ENCODE data around the gene REPIN1. TPM values are rescaled to one million over a fixed set of nuclear protein-coding genes. Genes with fewer than 3 reads are reported as not detected.

The REPIN1 gene
- total and polyA plus RNA-seq, 2 donors from 2014 or later: 53.7 to 95.8 TPM

DNA sequence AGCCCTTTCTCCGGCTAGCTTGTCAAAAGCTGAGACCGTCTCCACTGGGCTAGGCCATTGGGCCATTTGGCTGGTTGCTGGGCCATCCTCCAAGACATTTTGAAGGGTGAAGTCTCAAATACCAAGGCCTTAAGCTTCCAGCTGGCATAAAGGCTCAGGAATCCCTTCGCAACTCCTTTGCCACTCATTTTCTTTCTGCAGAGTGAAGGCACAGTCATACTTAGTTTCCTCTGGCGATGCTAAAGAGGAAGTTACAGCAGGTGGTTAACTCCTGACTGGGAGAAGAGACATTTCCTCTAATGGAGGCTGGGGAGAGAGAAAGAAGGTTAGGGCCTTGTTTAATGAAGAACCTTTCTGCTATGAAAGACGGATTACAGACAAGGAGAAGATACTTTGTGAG lies 4.8 kb upstream of the REPIN1 start:
- H3K9ac ChIP-seq (ENCODE audit: low read length in 3 of 3): no peak overlapping the region
- no peak overlapping the region for H3K4me3 ChIP-seq (ENCODE audit: low read length in 3 of 3)
- TF ChIP-seq, protein P1, sequence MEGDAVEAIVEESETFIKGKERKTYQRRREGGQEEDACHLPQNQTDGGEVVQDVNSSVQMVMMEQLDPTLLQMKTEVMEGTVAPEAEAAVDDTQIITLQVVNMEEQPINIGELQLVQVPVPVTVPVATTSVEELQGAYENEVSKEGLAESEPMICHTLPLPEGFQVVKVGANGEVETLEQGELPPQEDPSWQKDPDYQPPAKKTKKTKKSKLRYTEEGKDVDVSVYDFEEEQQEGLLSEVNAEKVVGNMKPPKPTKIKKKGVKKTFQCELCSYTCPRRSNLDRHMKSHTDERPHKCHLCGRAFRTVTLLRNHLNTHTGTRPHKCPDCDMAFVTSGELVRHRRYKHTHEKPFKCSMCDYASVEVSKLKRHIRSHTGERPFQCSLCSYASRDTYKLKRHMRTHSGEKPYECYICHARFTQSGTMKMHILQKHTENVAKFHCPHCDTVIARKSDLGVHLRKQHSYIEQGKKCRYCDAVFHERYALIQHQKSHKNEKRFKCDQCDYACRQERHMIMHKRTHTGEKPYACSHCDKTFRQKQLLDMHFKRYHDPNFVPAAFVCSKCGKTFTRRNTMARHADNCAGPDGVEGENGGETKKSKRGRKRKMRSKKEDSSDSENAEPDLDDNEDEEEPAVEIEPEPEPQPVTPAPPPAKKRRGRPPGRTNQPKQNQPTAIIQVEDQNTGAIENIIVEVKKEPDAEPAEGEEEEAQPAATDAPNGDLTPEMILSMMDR (IDR thresholded peaks at IDR 0.05; ENCODE audit: borderline replicate concordance, extremely low read depth, insufficient read depth): no peak
- H3K27me3 ChIP-seq (ENCODE audit: control insufficient read depth, insufficient read depth, low read length): no peaks in the 10 kb centered on the region
- H3K27ac ChIP-seq (ENCODE audit: low read depth in 2 of 2, low read length in 2 of 2): no peak overlapping the region
- FAIRE-seq: no peak
- DNase-seq: no peak
- intact Hi-C loops (cut with DNase I): no loop called here
- H3K36me3 ChIP-seq (ENCODE audit: control insufficient read depth in 2 of 3, insufficient read depth in 3 of 3, low read length in 3 of 3): no peaks in the 10 kb centered on the region
- no peaks in the 10 kb centered on the region for H3K9me3 ChIP-seq (ENCODE audit: control insufficient read depth in 2 of 3, insufficient read depth in 1 of 3, low read length in 3 of 3)
- H3K4me1 ChIP-seq (ENCODE audit: control insufficient read depth in 2 of 3, insufficient read depth in 2 of 3, low read depth in 1 of 3, low read length in 3 of 3): peaks cover 0 to 2% (median 2%) of the 10 kb centered on the region in 3 donors

DNA sequence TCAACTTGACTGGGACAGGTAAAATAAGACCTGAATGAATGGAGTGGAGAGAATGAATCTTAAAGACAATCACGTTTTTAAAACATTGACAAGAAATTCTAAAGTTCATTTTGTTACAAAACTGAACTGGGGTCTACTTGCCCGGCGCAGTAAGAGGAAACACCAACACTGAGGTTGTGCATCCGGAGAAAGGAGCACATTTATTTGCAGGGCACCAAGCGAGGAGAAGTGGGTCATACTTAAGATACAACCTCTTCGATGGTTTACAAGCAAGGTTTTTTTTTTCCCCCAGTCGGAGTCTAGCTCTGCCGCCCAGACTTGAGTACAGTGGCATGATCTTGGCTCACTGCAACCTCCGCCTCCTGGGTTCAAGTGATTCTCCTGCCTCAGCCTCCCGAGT lies 3.4 kb upstream of the REPIN1 start:
- FAIRE-seq (no peak), DNase-seq (no peak)
- Histone ChIP-seq H3K4me3 (ENCODE audit: low read length in 3 of 3) (no peak overlapping the region), H3K9me3 (ENCODE audit: control insufficient read depth in 2 of 3, insufficient read depth in 1 of 3, low read length in 3 of 3) (no peaks in the 10 kb centered on the region), H3K4me1 (ENCODE audit: control insufficient read depth in 2 of 3, insufficient read depth in 2 of 3, low read depth in 1 of 3, low read length in 3 of 3) (peaks cover 2 to 10% (median 6%) of the 10 kb centered on the region in 3 donors), H3K27ac (ENCODE audit: low read depth in 2 of 2, low read length in 2 of 2) (no peak overlapping the region), H3K27me3 (ENCODE audit: control insufficient read depth, insufficient read depth, low read length) (no peaks in the 10 kb centered on the region), H3K9ac (ENCODE audit: low read length in 3 of 3) (no peak overlapping the region), H3K36me3 (ENCODE audit: control insufficient read depth in 2 of 3, insufficient read depth in 3 of 3, low read length in 3 of 3) (no peaks in the 10 kb centered on the region)
- TF ChIP-seq, protein P1 (IDR thresholded peaks at IDR 0.05; ENCODE audit: borderline replicate concordance, extremely low read depth, insufficient read depth): no peak
- intact Hi-C loops (cut with DNase I): no loop called here

DNA sequence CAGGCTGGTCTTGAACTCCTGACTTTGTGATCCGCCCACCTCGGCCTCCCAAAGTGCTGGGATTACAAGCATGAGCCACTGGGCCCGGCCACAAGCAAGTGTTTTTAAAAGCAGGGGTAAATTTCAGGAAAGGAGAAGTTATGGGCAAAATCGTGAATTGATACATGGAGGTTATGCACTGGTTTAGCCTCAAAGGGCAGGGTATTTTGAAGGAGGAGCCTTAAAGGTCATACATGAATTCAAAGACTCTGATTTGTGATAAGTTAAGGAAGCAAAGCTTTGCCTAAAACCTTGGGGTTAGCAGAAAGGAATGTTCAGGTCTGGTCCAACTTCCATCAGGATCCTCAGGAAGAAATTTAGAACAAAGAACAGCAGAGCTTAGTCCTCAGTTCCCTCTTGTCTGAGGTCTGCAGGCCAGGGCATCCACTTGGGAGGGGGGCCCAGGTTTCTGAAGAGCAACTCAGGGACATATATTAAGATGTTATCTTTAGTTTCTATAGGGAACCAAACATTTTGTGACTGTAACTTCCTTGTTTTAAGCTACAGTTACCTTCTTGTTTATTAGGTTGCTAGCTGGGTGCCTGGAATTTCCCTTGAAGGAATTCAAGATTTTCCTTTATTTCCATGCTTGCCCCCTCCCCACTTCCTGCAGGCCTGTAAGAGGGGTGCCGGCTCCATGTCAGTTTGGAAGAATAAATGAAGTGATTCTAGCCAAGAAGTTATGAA lies 2.8 kb upstream of the REPIN1 start:
- H3K36me3 ChIP-seq (ENCODE audit: control insufficient read depth in 2 of 3, insufficient read depth in 3 of 3, low read length in 3 of 3): peaks cover 0 to 3% (median 3%) of the 10 kb centered on the region in 3 donors
- no peaks in the 10 kb centered on the region for H3K27me3 ChIP-seq (ENCODE audit: control insufficient read depth, insufficient read depth, low read length)
- no peak overlapping the region for H3K9ac ChIP-seq (ENCODE audit: low read length in 3 of 3)
- peak in 2 of 5 donors; percentile 42 to 59 for DNase-seq
- H3K4me3 ChIP-seq (ENCODE audit: low read length in 3 of 3): no peak overlapping the region
- no peak overlapping the region for H3K27ac ChIP-seq (ENCODE audit: low read depth in 2 of 2, low read length in 2 of 2)
- no peaks in the 10 kb centered on the region for H3K9me3 ChIP-seq (ENCODE audit: control insufficient read depth in 2 of 3, insufficient read depth in 1 of 3, low read length in 3 of 3)
- intact Hi-C loops (cut with DNase I): no loop called here
- H3K4me1 ChIP-seq (ENCODE audit: control insufficient read depth in 2 of 3, insufficient read depth in 2 of 3, low read depth in 1 of 3, low read length in 3 of 3): peaks cover 5 to 17% (median 7%) of the 10 kb centered on the region in 3 donors
- no peak for FAIRE-seq
- TF ChIP-seq, protein P1 (IDR thresholded peaks at IDR 0.05; ENCODE audit: borderline replicate concordance, extremely low read depth, insufficient read depth): no peak
